Gastrocnemius medialis (tissue), 4 donors: ENCODE measurements around the gene SCO2.

Experiments used
- POLR2A ChIP-seq, 2 donors: fragments of 450-650 bp; IDR thresholded peaks; one replicate each; pipeline ENCODE4 v1.6.1; 2017; ENCODE audit warnings: antibody characterized with exemption in 2 of 2, mild to moderate bottlenecking in 2 of 2, moderate library complexity in 2 of 2
- TF ChIP-seq, protein P1 (sequence below), 5 experiments: fragments of 450-650 bp in 3 of 5; fragments of 200-600 bp in 2 of 5; sonication (generic) in 2 of 5; IDR thresholded peaks in 4 of 5; conservative IDR thresholded peaks in 1 of 5; 1 replicate in 4 of 5; 2 replicates in 1 of 5; pipeline ENCODE4 v1.5.1; 2016 to 2019; ENCODE audit warnings: antibody characterized with exemption in 5 of 5, mild to moderate bottlenecking in 3 of 5, moderate library complexity in 3 of 5

DNA sequence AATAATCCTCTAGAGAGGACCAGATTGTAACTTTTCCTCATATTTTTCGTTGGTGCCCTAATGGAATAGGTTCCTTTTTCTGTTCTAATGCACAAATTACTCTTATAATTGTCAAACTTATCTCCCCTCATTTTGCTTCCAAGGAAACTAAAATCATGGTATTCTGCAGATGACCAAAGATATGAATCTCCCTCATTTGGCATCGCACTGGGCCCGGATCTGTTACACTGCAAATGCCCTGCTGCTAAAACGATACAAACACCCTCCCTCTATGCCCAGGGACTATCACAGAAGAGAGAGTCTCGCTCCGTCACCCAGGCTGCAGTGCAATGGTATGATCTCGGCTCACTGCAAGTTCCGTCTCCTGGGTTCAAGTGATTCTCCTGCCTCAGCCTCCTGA lies 27.9 kb upstream of the SCO2 start:
- TF ChIP-seq, protein P1, sequence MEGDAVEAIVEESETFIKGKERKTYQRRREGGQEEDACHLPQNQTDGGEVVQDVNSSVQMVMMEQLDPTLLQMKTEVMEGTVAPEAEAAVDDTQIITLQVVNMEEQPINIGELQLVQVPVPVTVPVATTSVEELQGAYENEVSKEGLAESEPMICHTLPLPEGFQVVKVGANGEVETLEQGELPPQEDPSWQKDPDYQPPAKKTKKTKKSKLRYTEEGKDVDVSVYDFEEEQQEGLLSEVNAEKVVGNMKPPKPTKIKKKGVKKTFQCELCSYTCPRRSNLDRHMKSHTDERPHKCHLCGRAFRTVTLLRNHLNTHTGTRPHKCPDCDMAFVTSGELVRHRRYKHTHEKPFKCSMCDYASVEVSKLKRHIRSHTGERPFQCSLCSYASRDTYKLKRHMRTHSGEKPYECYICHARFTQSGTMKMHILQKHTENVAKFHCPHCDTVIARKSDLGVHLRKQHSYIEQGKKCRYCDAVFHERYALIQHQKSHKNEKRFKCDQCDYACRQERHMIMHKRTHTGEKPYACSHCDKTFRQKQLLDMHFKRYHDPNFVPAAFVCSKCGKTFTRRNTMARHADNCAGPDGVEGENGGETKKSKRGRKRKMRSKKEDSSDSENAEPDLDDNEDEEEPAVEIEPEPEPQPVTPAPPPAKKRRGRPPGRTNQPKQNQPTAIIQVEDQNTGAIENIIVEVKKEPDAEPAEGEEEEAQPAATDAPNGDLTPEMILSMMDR (IDR thresholded peaks at IDR 0.05 in 4 of 5, conservative IDR thresholded peaks at IDR 0.05 in 1 of 5) = no peak
- no peak for TF ChIP-seq POLR2A (IDR thresholded peaks at IDR 0.05)
